Measurements from ENCODE around the gene CDR2.

CDR2 gene

GRCh38 chr16:22296225-22297113 is 78.0 kb downstream of the CDR2 start:
- TF ChIP-seq CTCF (IDR thresholded peaks at IDR 0.05) = no peak
